HepG2 (cell line): ENCODE measurements around the gene FSD2. TPM values are rescaled to one million over a fixed set of nuclear protein-coding genes. Genes with fewer than 3 reads are reported as not detected.
A peak's percentile ranks its signal among the peaks of the same experiment; 100 is the strongest.

Experiments used
- CC2D1A ChIP-seq: sonication (generic); formaldehyde crosslinking; IDR thresholded peaks from 2 replicates; pipeline ENCODE4 v1.8.1; 2023; ENCODE audit warnings: mild to moderate bottlenecking, missing genetic modification reagents
- EP300 ChIP-seq, 3 experiments: sonication (generic) in 1 of 3; formaldehyde crosslinking in 1 of 3; IDR thresholded peaks; 2 replicates each; pipeline versions ENCODE4 v1.5.1 to v1.6.1; 2011 to 2020; ENCODE audit warnings: low read depth in 2 of 3, low read length in 2 of 3, borderline replicate concordance in 1 of 3, improper control_type of control experiment in 1 of 3, mild to moderate bottlenecking in 1 of 3, missing genetic modification reagents in 1 of 3, moderate library complexity in 1 of 3
- HNRNPLL ChIP-seq: fragments of 200-400 bp; formaldehyde crosslinking; IDR thresholded peaks from 2 replicates; pipeline ENCODE4 v1.6.1; 2017; ENCODE audit warnings: mild to moderate bottlenecking, low read depth, low read length; ENCODE audit not compliant: poor library complexity, severe bottlenecking
- HNRNPUL1 ChIP-seq: fragments of 200-400 bp; formaldehyde crosslinking; IDR thresholded peaks from 2 replicates; pipeline ENCODE4 v1.6.1; 2017; ENCODE audit warnings: low read depth, mild to moderate bottlenecking, low read length, moderate library complexity
- JUND ChIP-seq: sonication (generic); formaldehyde crosslinking; IDR thresholded peaks from 2 replicates; pipeline ENCODE4 v1.8.0; 2022; ENCODE audit warnings: mild to moderate bottlenecking, missing genetic modification reagents
- KAT7 ChIP-seq: IDR thresholded peaks from 2 replicates; pipeline ENCODE4 v1.6.1; 2018; ENCODE audit warnings: borderline replicate concordance, missing compliant biosample characterization
- MATR3 ChIP-seq: sonication (generic); formaldehyde crosslinking; IDR thresholded peaks from 2 replicates; pipeline ENCODE4 v1.4.0; 2020; ENCODE audit warnings: missing genetic modification reagents
- MIXL1 ChIP-seq: IDR thresholded peaks from 2 replicates; pipeline ENCODE4 v1.6.1; 2016
- MYC ChIP-seq: sonication (generic); formaldehyde crosslinking; IDR thresholded peaks from 2 replicates; pipeline ENCODE4 v1.9.0; 2021; ENCODE audit warnings: missing genetic modification reagents, borderline replicate concordance
- NBN ChIP-seq: fragments of 450-650 bp; conservative IDR thresholded peaks from 2 replicates; pipeline ENCODE4 v1.6.1; 2017
- TRIM24 ChIP-seq: sonication (generic); formaldehyde crosslinking; IDR thresholded peaks from 2 replicates; pipeline ENCODE4 v1.8.0; 2022; ENCODE audit warnings: mild to moderate bottlenecking, missing genetic modification reagents
- ZBTB42 ChIP-seq: sonication (generic); formaldehyde crosslinking; IDR thresholded peaks from 2 replicates; pipeline ENCODE4 v1.5.0; 2020; ENCODE audit warnings: mild to moderate bottlenecking, missing genetic modification reagents
- ZNF180 ChIP-seq: sonication (generic); formaldehyde crosslinking; IDR thresholded peaks from 2 replicates; pipeline ENCODE4 v1.4.0; 2020; ENCODE audit warnings: low read depth, missing genetic modification reagents, borderline replicate concordance
- ZNF274 ChIP-seq: sonication (generic); formaldehyde crosslinking; IDR thresholded peaks from 2 replicates; pipeline ENCODE4 v1.5.1; 2020; ENCODE audit warnings: mild to moderate bottlenecking, missing genetic modification reagents
- ZNF292 ChIP-seq: sonication (generic); formaldehyde crosslinking; IDR thresholded peaks from 2 replicates; pipeline ENCODE4 v1.8.1; 2022; ENCODE audit warnings: mild to moderate bottlenecking, low read depth, missing genetic modification reagents, borderline replicate concordance
- ZNF367 ChIP-seq: sonication (generic); formaldehyde crosslinking; IDR thresholded peaks from 2 replicates; pipeline ENCODE4 v1.4.0; 2020; ENCODE audit warnings: missing genetic modification reagents, borderline replicate concordance
- ZNF746 ChIP-seq: sonication (generic); formaldehyde crosslinking; IDR thresholded peaks from 2 replicates; pipeline ENCODE4 v1.8.0; 2022; ENCODE audit warnings: mild to moderate bottlenecking, missing genetic modification reagents
- ZUFSP ChIP-seq: sonication (generic); formaldehyde crosslinking; IDR thresholded peaks from 2 replicates; pipeline ENCODE4 v1.9.0; 2021; ENCODE audit warnings: missing genetic modification reagents, mild to moderate bottlenecking, borderline replicate concordance
- polyA plus RNA-seq, 8 experiments: library from polyadenylated mRNA; depleted of rRNA in 3 of 8; stranded (reverse) in 7 of 8; unstranded in 1 of 8; fragments of >200 nt; fragmentation: Illumina TruSeq in 4 of 8; extraction: Trizol in 4 of 8; gene quantifications; 2 replicates each; pipeline versions ENCODE4 v1.2.1 to v1.2.3, GENCODE V29; 2011 to 2016; ENCODE audit warnings: low read depth in 4 of 8, missing spikeins in 1 of 8, mixed read lengths in 1 of 8; ENCODE audit not compliant: insufficient read depth in 1 of 8
- total RNA-seq, 5 experiments: library from RNA; depleted of rRNA; stranded (reverse); fragments of >200 nt; fragmentation: Illumina TruSeq; extraction: Trizol; gene quantifications; 2 replicates each; pipeline ENCODE4 v1.2.3, GENCODE V29; 2016; ENCODE audit warnings: low read depth in 1 of 5
- TF ChIP-seq, protein P1 (sequence below): IDR thresholded peaks from 2 replicates; pipeline ENCODE4 v1.6.1; 2016; ENCODE audit warnings: missing biosample characterization, missing genetic modification reagents, low read depth
- TF ChIP-seq, protein P2 (sequence below): sonication (generic); formaldehyde crosslinking; IDR thresholded peaks from 2 replicates; pipeline ENCODE4 v1.4.0; 2020; ENCODE audit warnings: mild to moderate bottlenecking, missing genetic modification reagents, borderline replicate concordance

The FSD2 gene
- total and polyA plus RNA-seq, 2 of the 13 experiments (the other 11 are each of a cell fraction or from before 2014, with no cell fraction given): not detected

DNA sequence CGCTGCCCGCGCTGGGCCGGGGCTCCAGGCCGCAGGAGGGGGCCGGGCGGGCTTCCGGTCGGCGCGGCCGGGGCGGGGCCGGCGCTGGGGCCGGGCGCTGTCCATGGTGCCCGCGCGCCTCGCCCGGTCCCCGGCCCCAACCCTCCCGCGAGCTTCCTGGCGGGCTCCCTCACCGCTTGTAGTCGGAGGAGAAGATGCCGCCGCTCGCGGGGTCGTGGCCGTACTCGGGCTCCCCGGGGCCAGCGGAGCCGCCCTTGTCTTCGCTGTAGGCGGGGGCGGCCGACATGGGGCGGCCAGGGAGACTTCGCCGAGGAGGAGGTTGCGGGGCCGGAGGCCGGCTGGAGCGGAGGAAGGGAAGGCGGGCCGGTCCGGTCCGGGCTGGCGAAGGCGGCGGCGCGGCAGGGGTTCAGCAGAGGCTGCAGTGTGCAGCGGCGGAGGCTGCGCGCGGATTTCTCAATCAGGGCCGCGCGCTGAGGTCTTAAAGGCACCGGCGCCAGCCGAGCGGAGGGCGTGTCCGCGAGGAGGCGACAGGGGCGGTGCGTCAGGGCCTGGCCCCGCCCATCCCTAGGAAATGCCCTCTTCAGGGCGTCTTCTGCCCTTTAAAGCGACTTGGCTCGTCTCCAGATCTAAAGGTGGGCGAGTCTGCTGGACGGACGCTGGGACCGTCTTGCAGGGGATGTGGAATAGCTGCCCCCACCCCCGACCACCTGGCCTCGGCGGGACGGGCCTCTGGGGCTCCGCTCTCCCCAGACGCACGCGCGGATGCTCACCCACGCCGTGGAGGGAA lies 96.3 kb downstream of the FSD2 start, which contains the start of gene AP3B2 (continued):
- TF ChIP-seq EP300 (IDR thresholded peaks at IDR 0.05; ENCODE audit: low read depth in 2 of 2, low read length in 2 of 2): no peak
- no peak for TF ChIP-seq EP300 (CRISPR knock-in tag; IDR thresholded peaks at IDR 0.05; ENCODE audit: borderline replicate concordance)
- TF ChIP-seq HNRNPUL1: no peak
- 0 out of 2 replicates have a peak, but pooled peaks have one; percentile 28 for TF ChIP-seq MYC (CRISPR knock-in tag)
- TF ChIP-seq MATR3 (CRISPR knock-in tag): no peak
- no peak; the same call in 1 of the 2 replicates for TF ChIP-seq ZNF746 (CRISPR knock-in tag)
- no peak; the same call in 1 of the 2 replicates for TF ChIP-seq ZNF367 (CRISPR knock-in tag)
- TF ChIP-seq ZNF292 (CRISPR knock-in tag): no peak
- no peak for TF ChIP-seq CC2D1A (CRISPR knock-in tag)
- TF ChIP-seq ZNF274 (CRISPR knock-in tag): no peak
- TF ChIP-seq KAT7 (CRISPR knock-in tag): no peak
- TF ChIP-seq, protein P1, sequence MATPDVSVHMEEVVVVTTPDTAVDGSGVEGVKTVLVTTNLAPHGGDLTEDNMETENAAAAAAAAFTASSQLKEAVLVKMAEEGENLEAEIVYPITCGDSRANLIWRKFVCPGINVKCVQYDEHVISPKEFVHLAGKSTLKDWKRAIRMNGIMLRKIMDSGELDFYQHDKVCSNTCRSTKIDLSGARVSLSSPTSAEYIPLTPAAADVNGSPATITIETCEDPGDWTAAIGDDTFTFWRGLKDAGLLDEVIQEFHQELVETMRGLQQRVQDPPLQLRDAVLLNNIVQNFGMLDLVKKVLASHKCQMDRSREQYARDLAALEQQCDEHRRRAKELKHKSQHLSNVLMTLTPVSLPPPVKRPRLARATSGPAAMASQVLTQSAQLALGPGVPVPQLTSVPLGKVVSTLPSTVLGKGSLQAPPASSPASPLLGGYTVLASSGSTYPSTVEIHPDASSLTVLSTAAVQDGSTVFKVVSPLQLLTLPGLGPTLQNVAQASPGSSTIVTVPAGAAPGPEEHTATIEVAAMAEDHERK (CRISPR knock-in tag): no peak
- no peak for TF ChIP-seq ZUFSP
- no peak for TF ChIP-seq JUND (CRISPR knock-in tag)
- TF ChIP-seq HNRNPLL: peak; percentile 31
- no peak for TF ChIP-seq NBN
- TF ChIP-seq ZNF180 (CRISPR knock-in tag): no peak
- no peak for TF ChIP-seq ZBTB42 (CRISPR knock-in tag)
- TF ChIP-seq, protein P2, sequence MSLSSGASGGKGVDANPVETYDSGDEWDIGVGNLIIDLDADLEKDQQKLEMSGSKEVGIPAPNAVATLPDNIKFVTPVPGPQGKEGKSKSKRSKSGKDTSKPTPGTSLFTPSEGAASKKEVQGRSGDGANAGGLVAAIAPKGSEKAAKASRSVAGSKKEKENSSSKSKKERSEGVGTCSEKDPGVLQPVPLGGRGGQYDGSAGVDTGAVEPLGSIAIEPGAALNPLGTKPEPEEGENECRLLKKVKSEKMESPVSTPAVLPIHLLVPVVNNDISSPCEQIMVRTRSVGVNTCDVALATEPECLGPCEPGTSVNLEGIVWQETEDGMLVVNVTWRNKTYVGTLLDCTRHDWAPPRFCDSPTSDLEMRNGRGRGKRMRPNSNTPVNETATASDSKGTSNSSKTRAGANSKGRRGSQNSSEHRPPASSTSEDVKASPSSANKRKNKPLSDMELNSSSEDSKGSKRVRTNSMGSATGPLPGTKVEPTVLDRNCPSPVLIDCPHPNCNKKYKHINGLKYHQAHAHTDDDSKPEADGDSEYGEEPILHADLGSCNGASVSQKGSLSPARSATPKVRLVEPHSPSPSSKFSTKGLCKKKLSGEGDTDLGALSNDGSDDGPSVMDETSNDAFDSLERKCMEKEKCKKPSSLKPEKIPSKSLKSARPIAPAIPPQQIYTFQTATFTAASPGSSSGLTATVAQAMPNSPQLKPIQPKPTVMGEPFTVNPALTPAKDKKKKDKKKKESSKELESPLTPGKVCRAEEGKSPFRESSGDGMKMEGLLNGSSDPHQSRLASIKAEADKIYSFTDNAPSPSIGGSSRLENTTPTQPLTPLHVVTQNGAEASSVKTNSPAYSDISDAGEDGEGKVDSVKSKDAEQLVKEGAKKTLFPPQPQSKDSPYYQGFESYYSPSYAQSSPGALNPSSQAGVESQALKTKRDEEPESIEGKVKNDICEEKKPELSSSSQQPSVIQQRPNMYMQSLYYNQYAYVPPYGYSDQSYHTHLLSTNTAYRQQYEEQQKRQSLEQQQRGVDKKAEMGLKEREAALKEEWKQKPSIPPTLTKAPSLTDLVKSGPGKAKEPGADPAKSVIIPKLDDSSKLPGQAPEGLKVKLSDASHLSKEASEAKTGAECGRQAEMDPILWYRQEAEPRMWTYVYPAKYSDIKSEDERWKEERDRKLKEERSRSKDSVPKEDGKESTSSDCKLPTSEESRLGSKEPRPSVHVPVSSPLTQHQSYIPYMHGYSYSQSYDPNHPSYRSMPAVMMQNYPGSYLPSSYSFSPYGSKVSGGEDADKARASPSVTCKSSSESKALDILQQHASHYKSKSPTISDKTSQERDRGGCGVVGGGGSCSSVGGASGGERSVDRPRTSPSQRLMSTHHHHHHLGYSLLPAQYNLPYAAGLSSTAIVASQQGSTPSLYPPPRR (CRISPR knock-in tag): no peak
- TF ChIP-seq MIXL1: no peak
- TF ChIP-seq TRIM24 (CRISPR knock-in tag): no peak
